ENCODE results near the gene SV2B.
A peak's percentile ranks its signal among the peaks of the same experiment; 100 is the strongest.
"Not testable (repeated sequence)": the region's sequence is repeated elsewhere in the genome, so short reads cannot be mapped to it uniquely, and the experiment has no call there.

Gene SV2B

GRCh38 chr15:91099995-91100813 is at the start of gene SV2B:
TSS of gene SV2B (plus strand) at chr15:91100257. CDS start at chr15:91226264, 126,007 bp downstream.
- no peak for DNase-seq

- no peak for DNase-seq
Measured at GRCh38 chr15:91051248-91051647, 48.8 kb upstream of the SV2B start.

- DNase-seq, result no peak
Measured at GRCh38 chr15:91054816-91055215, 45.2 kb upstream of the SV2B start.

GRCh38 chr15:91055548-91056331 is 44.3 kb upstream of the SV2B start:
- DNase-seq, result peak; percentile 9

GRCh38 chr15:91061230-91061629 is 38.8 kb upstream of the SV2B start:
- DNase-seq, result no peak

GRCh38 chr15:91061997-91062396 is 38.1 kb upstream of the SV2B start:
- DNase-seq, result no peak

GRCh38 chr15:91065505-91065904 is 34.6 kb upstream of the SV2B start:
- no peak for DNase-seq

- no peak for DNase-seq
Measured at GRCh38 chr15:91067036-91067435, 33.0 kb upstream of the SV2B start.

GRCh38 chr15:91068436-91068835 is 31.6 kb upstream of the SV2B start:
- no peak for DNase-seq

GRCh38 chr15:91068966-91069365 is 31.1 kb upstream of the SV2B start:
- DNase-seq, result no peak

GRCh38 chr15:91070872-91071271 is 29.2 kb upstream of the SV2B start:
- no peak for DNase-seq

GRCh38 chr15:91072161-91072560 is 27.9 kb upstream of the SV2B start:
- DNase-seq, result no peak

GRCh38 chr15:91073077-91073476 is 27.0 kb upstream of the SV2B start:
- DNase-seq, result no peak

- DNase-seq, result no peak
Measured at GRCh38 chr15:91073768-91074167, 26.3 kb upstream of the SV2B start.

GRCh38 chr15:91075739-91076138 is 24.3 kb upstream of the SV2B start:
- DNase-seq, result no peak

GRCh38 chr15:91077029-91077428 is 23.0 kb upstream of the SV2B start:
- DNase-seq, result no peak

- not testable (repeated sequence) for DNase-seq
Measured at GRCh38 chr15:91093866-91094265, 6.2 kb upstream of the SV2B start.

- DNase-seq, result no peak
Measured at GRCh38 chr15:91098451-91098850, 1.6 kb upstream of the SV2B start.

- DNase-seq, result no peak
Measured at GRCh38 chr15:91099616-91099994, 452 bp upstream of the SV2B start.

- no peak for DNase-seq
Measured at GRCh38 chr15:91100814-91101607, 954 bp downstream of the SV2B start.

- DNase-seq, result no peak
Measured at GRCh38 chr15:91101608-91101920, 1.5 kb downstream of the SV2B start.

GRCh38 chr15:91102546-91103330 is 2.7 kb downstream of the SV2B start:
- DNase-seq, result no peak

GRCh38 chr15:91104111-91104510 is 4.1 kb downstream of the SV2B start:
- DNase-seq, result no peak

Data from GF-D8 (cell line).